HEK293 (cell line): ENCODE measurements around the gene SAFB.

Source experiments
- CTCF ChIA-PET: fragments of 350-600 bp; formaldehyde crosslinking; extraction: SDS; loops from one replicate; lab custom pipeline; 2021; ENCODE audit warnings: antibody characterized with exemption; lab: Yijun Ruan, JAX
- POLR2A ChIA-PET: fragments of 300-600 bp; formaldehyde crosslinking; extraction: SDS; loops from one replicate; lab custom pipeline; 2020; ENCODE audit warnings: antibody characterized with exemption, inconsistent platforms; lab: Yijun Ruan, JAX
- H3K27ac ChIP-seq: fragments of 200-500 bp; sonication (Bioruptor generic); 2 replicates; pipeline ENCODE4 v1.5.1; 2014; ENCODE audit warnings: low read depth, low read length, control low read depth, inconsistent platforms; ENCODE audit errors: extremely low read depth
- H3K36me3 ChIP-seq, 2 experiments: fragments of 200-500 bp in 1 of 2; sonication (Bioruptor generic) in 1 of 2; 1 replicate in 1 of 2; 2 replicates in 1 of 2; pipeline ENCODE4 v1.5.1; 2014 to 2017; ENCODE audit warnings: inconsistent platforms in 2 of 2, low read length in 2 of 2; ENCODE audit not compliant: control insufficient read depth in 2 of 2, insufficient read depth in 1 of 2
- H3K4me1 ChIP-seq: fragments of 200-500 bp; sonication (Bioruptor generic); 2 replicates; pipeline ENCODE4 v1.5.1; 2014; ENCODE audit warnings: mild to moderate bottlenecking, low read length, inconsistent platforms; ENCODE audit not compliant: control insufficient read depth, insufficient read depth
- H3K4me3 ChIP-seq: 2 replicates; pipeline ENCODE4 v1.5.1; 2011; ENCODE audit warnings: low read depth, mild to moderate bottlenecking, control low read depth, low read length, moderate library complexity
- H3K9me3 ChIP-seq: fragments of 200-500 bp; sonication (Bioruptor generic); 2 replicates; pipeline ENCODE4 v1.5.1; 2014; ENCODE audit warnings: low read depth, low read length, inconsistent platforms; ENCODE audit not compliant: control insufficient read depth, insufficient read depth
- CTCF ChIP-seq: fragments of 450-650 bp; formaldehyde crosslinking; IDR thresholded peaks from 2 replicates; pipeline ENCODE4 v1.5.1; 2016; ENCODE audit warnings: missing biosample characterization, missing genetic modification characterization
- KLF10 ChIP-seq: fragments of 450-650 bp; IDR thresholded peaks from 2 replicates; pipeline ENCODE4 v1.5.1; 2018; ENCODE audit warnings: missing biosample characterization, mild to moderate bottlenecking, missing genetic modification characterization
- KLF17 ChIP-seq: fragments of 450-650 bp; formaldehyde crosslinking; IDR thresholded peaks from 2 replicates; pipeline ENCODE4 v1.5.1; 2016; ENCODE audit warnings: missing biosample characterization, missing genetic modification characterization
- MZF1 ChIP-seq: fragments of 450-650 bp; formaldehyde crosslinking; IDR thresholded peaks from 2 replicates; pipeline ENCODE4 v1.5.1; 2017; ENCODE audit warnings: missing biosample characterization, missing genetic modification characterization, borderline replicate concordance
- ZBTB10 ChIP-seq: fragments of 450-650 bp; formaldehyde crosslinking; IDR thresholded peaks from 2 replicates; pipeline ENCODE4 v1.5.1; 2016; ENCODE audit warnings: missing biosample characterization, missing genetic modification characterization
- ZBTB17 ChIP-seq: fragments of 450-650 bp; formaldehyde crosslinking; IDR thresholded peaks from 2 replicates; pipeline ENCODE4 v1.5.1; 2016; ENCODE audit warnings: missing biosample characterization, missing genetic modification characterization
- ZBTB7A ChIP-seq: fragments of 450-650 bp; formaldehyde crosslinking; IDR thresholded peaks from 2 replicates; pipeline ENCODE4 v1.5.1; 2016; ENCODE audit warnings: low read depth, missing biosample characterization, missing genetic modification characterization
- ZNF138 ChIP-seq: fragments of 450-650 bp; formaldehyde crosslinking; IDR thresholded peaks from 2 replicates; pipeline ENCODE4 v1.5.1; 2016; ENCODE audit warnings: missing biosample characterization, missing genetic modification characterization, borderline replicate concordance
- ZNF157 ChIP-seq: fragments of 450-650 bp; formaldehyde crosslinking; IDR thresholded peaks from 2 replicates; pipeline ENCODE4 v1.5.1; 2016; ENCODE audit warnings: missing biosample characterization, missing genetic modification characterization
- ZNF2 ChIP-seq: fragments of 450-650 bp; formaldehyde crosslinking; IDR thresholded peaks from 2 replicates; pipeline ENCODE4 v1.5.1; 2016; ENCODE audit warnings: missing biosample characterization, missing genetic modification characterization
- ZNF324 ChIP-seq: fragments of 450-650 bp; formaldehyde crosslinking; IDR thresholded peaks from 2 replicates; pipeline ENCODE4 v1.5.1; 2016; ENCODE audit warnings: missing biosample characterization, missing genetic modification characterization
- ZNF404 ChIP-seq: fragments of 450-650 bp; formaldehyde crosslinking; IDR thresholded peaks from 2 replicates; pipeline ENCODE4 v1.5.1; 2017; ENCODE audit warnings: missing biosample characterization, missing genetic modification characterization
- ZNF501 ChIP-seq: fragments of 450-650 bp; formaldehyde crosslinking; IDR thresholded peaks from 2 replicates; pipeline ENCODE4 v1.5.1; 2016; ENCODE audit warnings: missing biosample characterization, missing genetic modification characterization
- ZNF510 ChIP-seq: fragments of 450-650 bp; formaldehyde crosslinking; IDR thresholded peaks from 2 replicates; pipeline ENCODE4 v1.5.1; 2018; ENCODE audit warnings: mild to moderate bottlenecking, missing genetic modification characterization, missing biosample characterization; ENCODE audit not compliant: insufficient replicate concordance
- ZNF600 ChIP-seq: fragments of 450-650 bp; formaldehyde crosslinking; IDR thresholded peaks from 2 replicates; pipeline ENCODE4 v1.5.1; 2016; ENCODE audit warnings: missing biosample characterization, missing genetic modification characterization
- ZNF624 ChIP-seq: fragments of 450-650 bp; formaldehyde crosslinking; IDR thresholded peaks from 2 replicates; pipeline ENCODE4 v1.5.1; 2017; ENCODE audit warnings: missing biosample characterization, missing genetic modification characterization
- ZNF654 ChIP-seq: fragments of 450-650 bp; formaldehyde crosslinking; IDR thresholded peaks from 2 replicates; pipeline ENCODE4 v1.5.1; 2016; ENCODE audit warnings: low read depth, missing biosample characterization, missing genetic modification characterization
- TF ChIP-seq, protein P1 (sequence below): fragments of 450-650 bp; formaldehyde crosslinking; optimal IDR thresholded peaks from 2 replicates; pipeline ENCODE3; 2016; ENCODE audit warnings: missing biosample characterization, mild to moderate bottlenecking, missing genetic modification characterization
- TF ChIP-seq, protein P2 (sequence below): fragments of 450-650 bp; formaldehyde crosslinking; IDR thresholded peaks from 2 replicates; pipeline ENCODE4 v1.5.1; 2016; ENCODE audit warnings: missing biosample characterization, missing genetic modification characterization
- TF ChIP-seq, protein P3 (sequence below): fragments of 450-650 bp; formaldehyde crosslinking; IDR thresholded peaks from 2 replicates; pipeline ENCODE4 v1.5.1; 2017; ENCODE audit warnings: missing biosample characterization, missing genetic modification characterization

Gene SAFB

DNA sequence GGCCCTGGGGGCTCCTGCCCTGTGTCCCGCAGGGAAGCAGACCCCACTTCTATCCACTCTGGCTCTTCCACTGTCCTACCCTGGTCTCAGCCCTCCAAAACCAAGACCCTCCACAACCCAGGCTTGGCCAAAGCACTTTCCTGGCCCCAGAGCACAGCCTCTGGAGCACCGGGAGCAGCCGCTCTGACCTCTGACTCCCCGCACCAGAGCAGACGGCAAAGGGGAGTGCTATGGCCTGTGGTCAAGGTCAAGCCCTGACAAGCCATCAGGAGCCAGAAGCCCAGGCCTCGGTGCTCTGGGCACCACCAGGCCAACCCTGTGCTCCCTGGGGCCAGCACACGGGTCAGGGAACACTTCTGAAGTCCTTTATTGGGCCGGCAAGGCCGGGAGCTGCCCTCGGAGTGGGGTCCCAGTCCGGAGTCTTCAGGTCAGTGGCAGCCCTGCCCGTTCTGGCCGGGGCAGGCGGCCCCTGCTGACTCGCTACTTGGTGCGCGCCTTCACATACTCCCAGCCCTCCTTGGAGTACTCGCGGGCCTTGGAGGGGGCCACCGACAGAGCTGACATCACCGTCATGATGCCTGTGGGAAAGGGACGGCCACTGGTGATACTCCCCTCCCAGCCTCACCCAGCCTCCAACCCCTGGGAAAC, 55.3 kb downstream of the SAFB start (continued):
- no peak for TF ChIP-seq ZBTB17 (tag by site-specific recombination)
- TF ChIP-seq, all 188 proteins: peak for 0

DNA sequence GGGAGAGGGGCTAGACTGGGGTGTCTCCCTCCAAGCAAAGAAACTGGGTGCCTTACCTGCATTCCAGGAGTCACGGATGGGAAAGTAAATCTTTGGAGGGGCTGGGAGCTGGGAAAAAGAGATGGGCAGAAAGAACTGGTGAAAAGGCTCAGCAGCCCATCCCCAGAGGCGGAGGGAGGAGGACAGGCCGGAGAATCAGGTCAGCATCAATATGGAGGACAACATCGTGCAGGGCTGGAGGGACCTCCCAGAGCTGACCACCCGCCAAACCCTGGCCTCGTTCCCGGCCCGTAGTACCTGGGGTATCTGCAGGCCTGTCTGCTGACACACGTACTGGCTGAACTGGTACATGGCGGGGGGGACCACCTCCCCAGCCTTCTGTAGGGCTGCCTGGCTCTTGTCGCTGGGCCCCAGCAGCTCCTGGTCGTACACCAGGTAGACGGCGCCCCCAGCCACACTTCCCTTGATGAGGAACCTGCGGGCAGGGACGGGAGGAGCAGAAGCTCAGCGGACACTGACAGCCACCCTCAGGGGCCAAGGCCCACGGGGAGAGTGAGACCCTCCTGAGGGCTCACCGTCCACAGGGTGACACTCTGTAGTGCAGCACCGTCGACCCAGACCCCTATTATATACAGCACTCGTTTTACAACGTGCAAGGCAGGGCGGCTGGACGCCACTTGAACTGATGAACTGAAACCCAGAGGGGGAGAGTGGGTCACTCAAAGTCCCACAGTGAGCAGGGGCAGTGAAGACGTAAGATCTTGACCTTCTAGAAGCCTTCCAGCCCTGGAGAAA, 56.6 kb downstream of the SAFB start:
- ChIA-PET POLR2A (interaction anchor here (0.6 to 4.1 kb wide), 3 partner anchors 10 to 56 kb away, joined by 4 to 24 read pairs (median 4); partner anchors contain the start of genes RPL36 and SAFB), CTCF (no interaction called here)
- TF ChIP-seq KLF10 (tag by site-specific recombination): no peak
- H3K27ac ChIP-seq: peak overlapping the region; percentile 25; the same call in 1 of the 2 replicates
- H3K4me1 ChIP-seq: no peaks in the 10 kb centered on the region
- peaks cover 0 to 6% of the 10 kb centered on the region in 2 experiments; a peak in 1 of 3 replicates for H3K36me3 ChIP-seq
- no peaks in the 10 kb centered on the region for H3K9me3 ChIP-seq
- peak overlapping the region; percentile 94 for H3K4me3 ChIP-seq

- Histone ChIP-seq H3K4me3 (peak overlapping the region; percentile 94), H3K9me3 (no peaks in the 10 kb centered on the region), H3K4me1 (no peaks in the 10 kb centered on the region), H3K27ac (peak overlapping the region; percentile 25; the same call in 1 of the 2 replicates), H3K36me3 (peaks cover 0 to 6% of the 10 kb centered on the region in 2 experiments; a peak in 1 of 3 replicates)
- POLR2A ChIA-PET: interaction anchor here (0.6 to 4.1 kb wide), 3 partner anchors 9 to 57 kb away, joined by 4 to 24 read pairs (median 4); partner anchors contain the start of genes RPL36 and SAFB
- CTCF ChIA-PET: no interaction called here
- TF ChIP-seq ZNF600 (tag by site-specific recombination) (no peak), ZNF404 (no peak), ZNF324 (tag by site-specific recombination) (peak; percentile 72; the same call in 1 of the 2 replicates), KLF17 (tag by site-specific recombination) (0 out of 2 replicates have a peak, but pooled peaks have one; percentile 30), ZBTB10 (tag by site-specific recombination) (peak; percentile 87), CTCF (tag by site-specific recombination) (peak; percentile 67; the same call in 1 of the 2 replicates), ZNF501 (peak; percentile 26; the same call in 1 of the 2 replicates), ZBTB7A (tag by site-specific recombination) (0 out of 2 replicates have a peak, but pooled peaks have one; percentile 15), ZNF624 (tag by site-specific recombination) (no peak), ZNF157 (tag by site-specific recombination) (no peak), MZF1 (tag by site-specific recombination) (no peak), ZNF654 (tag by site-specific recombination) (no peak), ZNF138 (tag by site-specific recombination) (no peak), ZNF510 (tag by site-specific recombination) (no peak), ZNF2 (tag by site-specific recombination) (peak; percentile 56; the same call in 1 of the 2 replicates)
- TF ChIP-seq, protein P1, sequence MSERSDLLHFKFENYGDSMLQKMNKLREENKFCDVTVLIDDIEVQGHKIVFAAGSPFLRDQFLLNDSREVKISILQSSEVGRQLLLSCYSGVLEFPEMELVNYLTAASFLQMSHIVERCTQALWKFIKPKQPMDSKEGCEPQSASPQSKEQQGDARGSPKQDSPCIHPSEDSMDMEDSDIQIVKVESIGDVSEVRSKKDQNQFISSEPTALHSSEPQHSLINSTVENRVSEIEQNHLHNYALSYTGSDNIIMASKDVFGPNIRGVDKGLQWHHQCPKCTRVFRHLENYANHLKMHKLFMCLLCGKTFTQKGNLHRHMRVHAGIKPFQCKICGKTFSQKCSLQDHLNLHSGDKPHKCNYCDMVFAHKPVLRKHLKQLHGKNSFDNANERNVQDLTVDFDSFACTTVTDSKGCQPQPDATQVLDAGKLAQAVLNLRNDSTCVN (tag by site-specific recombination): no peak
- TF ChIP-seq, protein P2, sequence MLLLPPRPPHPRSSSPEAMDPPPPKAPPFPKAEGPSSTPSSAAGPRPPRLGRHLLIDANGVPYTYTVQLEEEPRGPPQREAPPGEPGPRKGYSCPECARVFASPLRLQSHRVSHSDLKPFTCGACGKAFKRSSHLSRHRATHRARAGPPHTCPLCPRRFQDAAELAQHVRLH (tag by site-specific recombination): 0 out of 2 replicates have a peak, but pooled peaks have one; percentile 24
- TF ChIP-seq, protein P3, sequence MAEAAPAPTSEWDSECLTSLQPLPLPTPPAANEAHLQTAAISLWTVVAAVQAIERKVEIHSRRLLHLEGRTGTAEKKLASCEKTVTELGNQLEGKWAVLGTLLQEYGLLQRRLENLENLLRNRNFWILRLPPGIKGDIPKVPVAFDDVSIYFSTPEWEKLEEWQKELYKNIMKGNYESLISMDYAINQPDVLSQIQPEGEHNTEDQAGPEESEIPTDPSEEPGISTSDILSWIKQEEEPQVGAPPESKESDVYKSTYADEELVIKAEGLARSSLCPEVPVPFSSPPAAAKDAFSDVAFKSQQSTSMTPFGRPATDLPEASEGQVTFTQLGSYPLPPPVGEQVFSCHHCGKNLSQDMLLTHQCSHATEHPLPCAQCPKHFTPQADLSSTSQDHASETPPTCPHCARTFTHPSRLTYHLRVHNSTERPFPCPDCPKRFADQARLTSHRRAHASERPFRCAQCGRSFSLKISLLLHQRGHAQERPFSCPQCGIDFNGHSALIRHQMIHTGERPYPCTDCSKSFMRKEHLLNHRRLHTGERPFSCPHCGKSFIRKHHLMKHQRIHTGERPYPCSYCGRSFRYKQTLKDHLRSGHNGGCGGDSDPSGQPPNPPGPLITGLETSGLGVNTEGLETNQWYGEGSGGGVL: no peak
Measured at GRCh38 chr19:5680084-5680436, 57.2 kb downstream of the SAFB start.
